Body of pancreas (tissue), 4 donors: ENCODE measurements around the gene ADPRHL1.

Experiments used
- CTCF ChIP-seq, 7 experiments: fragments of 450-650 bp in 4 of 7; fragments of 200-600 bp in 3 of 7; sonication (generic) in 3 of 7; IDR thresholded peaks; one replicate each; pipeline ENCODE4 v1.5.1; 2016 to 2019; ENCODE audit warnings: antibody characterized with exemption in 7 of 7
- POLR2A ChIP-seq, 3 donors: fragments of 450-650 bp; IDR thresholded peaks; one replicate each; pipeline ENCODE4 v1.6.1; 2016; ENCODE audit warnings: antibody characterized with exemption in 3 of 3, mild to moderate bottlenecking in 2 of 3

DNA sequence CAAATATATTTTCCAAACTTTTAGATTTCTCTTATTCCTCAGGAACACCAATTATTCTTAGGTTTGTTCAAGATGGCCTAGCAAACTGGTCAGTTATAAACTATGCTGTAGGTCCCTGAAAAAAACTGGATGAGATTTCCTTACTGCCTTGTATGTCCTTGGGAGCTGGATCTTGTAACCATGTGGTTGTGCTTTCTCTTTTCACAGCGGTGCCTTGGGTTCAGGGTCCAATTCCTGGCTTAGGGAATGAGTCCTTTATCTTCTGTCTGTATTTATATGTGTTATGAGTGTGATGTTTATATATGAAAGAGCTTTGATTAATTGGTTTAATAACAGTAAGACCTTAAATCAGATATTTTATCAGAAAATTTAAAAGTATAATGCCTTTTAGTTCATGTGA lies 65.9 kb downstream of the ADPRHL1 start:
- TF ChIP-seq CTCF (IDR thresholded peaks at IDR 0.05) (no peak), POLR2A (IDR thresholded peaks at IDR 0.05) (no peak)
